Loucy (cell line): ENCODE data around the gene TACR3.
"Not testable (repeated sequence)": the region's sequence is repeated elsewhere in the genome, so short reads cannot be mapped to it uniquely, and the experiment has no call there.

ENCODE experiments used
- H2AFZ ChIP-seq: fragments of 200-600 bp; sonication (generic); 2 replicates; pipeline ENCODE4 v1.6.0; 2016; ENCODE audit warnings: antibody characterized with exemption, mild to moderate bottlenecking, low read length, moderate library complexity
- H3F3A ChIP-seq: fragments of 200-600 bp; 2 replicates; pipeline ENCODE4 v1.6.0; 2016; ENCODE audit warnings: antibody characterized with exemption, low read depth, mild to moderate bottlenecking
- H3K27me3 ChIP-seq: fragments of 200-600 bp; sonication (generic); 2 replicates; pipeline ENCODE4 v1.6.1; 2014; ENCODE audit warnings: low read length, mild to moderate bottlenecking; ENCODE audit not compliant: insufficient read depth, poor library complexity, severe bottlenecking
- H3K36me3 ChIP-seq: fragments of 200-600 bp; sonication (generic); 2 replicates; pipeline ENCODE4 v1.6.1; 2016; ENCODE audit warnings: low read length; ENCODE audit not compliant: insufficient read depth
- H3K4me1 ChIP-seq: fragments of 200-600 bp; sonication (generic); 2 replicates; pipeline ENCODE4 v1.5.1; 2014; ENCODE audit warnings: low read length, mild to moderate bottlenecking; ENCODE audit not compliant: insufficient read depth, poor library complexity, severe bottlenecking
- H3K4me2 ChIP-seq: fragments of 200-600 bp; sonication (generic); 2 replicates; pipeline ENCODE4 v1.6.0; 2014; ENCODE audit warnings: antibody characterized with exemption, low read length, low read depth, mild to moderate bottlenecking; ENCODE audit not compliant: poor library complexity, severe bottlenecking
- H3K4me3 ChIP-seq: fragments of 200-600 bp; sonication (generic); 2 replicates; pipeline ENCODE4 v1.5.1; 2014; ENCODE audit warnings: low read length, mild to moderate bottlenecking, mixed read lengths; ENCODE audit not compliant: poor library complexity, severe bottlenecking
- H3K79me2 ChIP-seq: fragments of 200-600 bp; sonication (generic); 2 replicates; pipeline ENCODE4 v1.6.1; 2014; ENCODE audit warnings: low read length; ENCODE audit not compliant: insufficient read depth
- H3K9ac ChIP-seq: fragments of 200-600 bp; sonication (generic); 2 replicates; pipeline ENCODE4 v1.6.0; 2014; ENCODE audit warnings: mild to moderate bottlenecking, low read depth, low read length, moderate library complexity; ENCODE audit not compliant: poor library complexity, severe bottlenecking
- H3K9me2 ChIP-seq: fragments of 200-600 bp; sonication (generic); replicated peaks from 2 replicates; pipeline ENCODE4 v1.6.1; 2016; ENCODE audit warnings: low read depth, low read length, mixed read lengths
- H3K9me3 ChIP-seq: fragments of 200-600 bp; sonication (generic); 2 replicates; pipeline ENCODE4 v1.6.1; 2014; ENCODE audit warnings: mild to moderate bottlenecking, antibody characterized with exemption, low read length, low read depth; ENCODE audit not compliant: insufficient read depth
- H4K20me1 ChIP-seq: fragments of 200-600 bp; sonication (generic); 2 replicates; pipeline ENCODE4 v1.6.0; 2014; ENCODE audit warnings: antibody characterized with exemption, low read length, mild to moderate bottlenecking; ENCODE audit not compliant: insufficient read depth, poor library complexity, severe bottlenecking
- EZH2phosphoT487 ChIP-seq: fragments of 200-600 bp; IDR thresholded peaks from 2 replicates; pipeline ENCODE4 v1.6.1; 2018; ENCODE audit warnings: antibody characterized with exemption, mild to moderate bottlenecking, moderate library complexity, borderline replicate concordance
- TF ChIP-seq, protein P1 (sequence below): fragments of 200-600 bp; sonication (generic); conservative IDR thresholded peaks from 2 replicates; pipeline ENCODE4 v1.5.1; 2014; ENCODE audit warnings: mild to moderate bottlenecking, antibody characterized with exemption, low read length

Gene TACR3

DNA sequence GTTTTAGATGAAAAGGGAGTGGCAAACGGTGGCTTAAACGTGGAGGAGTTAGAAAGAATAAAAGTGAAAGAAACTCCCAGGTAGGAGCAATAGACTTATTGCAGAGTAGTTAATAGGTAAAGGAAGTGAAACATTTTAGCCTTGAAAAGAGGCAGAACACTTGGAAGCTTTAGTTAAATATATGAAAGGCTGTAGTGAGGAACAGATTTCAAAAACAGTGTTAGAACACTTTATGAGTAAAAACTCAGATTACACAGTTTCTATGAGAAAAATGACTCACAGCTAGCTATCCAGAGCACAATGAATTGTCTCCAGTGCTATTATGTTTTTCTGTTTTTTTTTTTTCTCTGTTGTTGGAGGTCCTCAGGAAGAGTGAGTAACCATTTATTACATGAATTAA lies 45.8 kb downstream of the TACR3 start:
- Histone ChIP-seq H3K9me3 (no peaks in the 10 kb centered on the region), H3F3A (no peaks in the 10 kb centered on the region), H3K36me3 (no peaks in the 10 kb centered on the region), H3K27me3 (no peaks in the 10 kb centered on the region), H3K4me3 (no peak overlapping the region), H3K79me2 (no peaks in the 10 kb centered on the region), H3K9ac (no peak overlapping the region), H3K4me2 (no peak overlapping the region), H3K4me1 (no peaks in the 10 kb centered on the region), H2AFZ (no peak overlapping the region), H3K9me2 (no peaks in the 10 kb centered on the region), H4K20me1 (no peaks in the 10 kb centered on the region)
- no peak for TF ChIP-seq EZH2phosphoT487
- TF ChIP-seq, protein P1, sequence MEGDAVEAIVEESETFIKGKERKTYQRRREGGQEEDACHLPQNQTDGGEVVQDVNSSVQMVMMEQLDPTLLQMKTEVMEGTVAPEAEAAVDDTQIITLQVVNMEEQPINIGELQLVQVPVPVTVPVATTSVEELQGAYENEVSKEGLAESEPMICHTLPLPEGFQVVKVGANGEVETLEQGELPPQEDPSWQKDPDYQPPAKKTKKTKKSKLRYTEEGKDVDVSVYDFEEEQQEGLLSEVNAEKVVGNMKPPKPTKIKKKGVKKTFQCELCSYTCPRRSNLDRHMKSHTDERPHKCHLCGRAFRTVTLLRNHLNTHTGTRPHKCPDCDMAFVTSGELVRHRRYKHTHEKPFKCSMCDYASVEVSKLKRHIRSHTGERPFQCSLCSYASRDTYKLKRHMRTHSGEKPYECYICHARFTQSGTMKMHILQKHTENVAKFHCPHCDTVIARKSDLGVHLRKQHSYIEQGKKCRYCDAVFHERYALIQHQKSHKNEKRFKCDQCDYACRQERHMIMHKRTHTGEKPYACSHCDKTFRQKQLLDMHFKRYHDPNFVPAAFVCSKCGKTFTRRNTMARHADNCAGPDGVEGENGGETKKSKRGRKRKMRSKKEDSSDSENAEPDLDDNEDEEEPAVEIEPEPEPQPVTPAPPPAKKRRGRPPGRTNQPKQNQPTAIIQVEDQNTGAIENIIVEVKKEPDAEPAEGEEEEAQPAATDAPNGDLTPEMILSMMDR, result no peak

- H3K9me2 ChIP-seq, H3K36me3 ChIP-seq, H3K4me3 ChIP-seq, H3K9me3 ChIP-seq, H3K27me3 ChIP-seq, H3F3A ChIP-seq, H3K4me1 ChIP-seq, H2AFZ ChIP-seq, H4K20me1 ChIP-seq, H3K79me2 ChIP-seq, H3K4me2 ChIP-seq, H3K9ac ChIP-seq: not testable (repeated sequence)
Measured at GRCh38 chr4:103666764-103667163, 53.0 kb downstream of the TACR3 start.

DNA sequence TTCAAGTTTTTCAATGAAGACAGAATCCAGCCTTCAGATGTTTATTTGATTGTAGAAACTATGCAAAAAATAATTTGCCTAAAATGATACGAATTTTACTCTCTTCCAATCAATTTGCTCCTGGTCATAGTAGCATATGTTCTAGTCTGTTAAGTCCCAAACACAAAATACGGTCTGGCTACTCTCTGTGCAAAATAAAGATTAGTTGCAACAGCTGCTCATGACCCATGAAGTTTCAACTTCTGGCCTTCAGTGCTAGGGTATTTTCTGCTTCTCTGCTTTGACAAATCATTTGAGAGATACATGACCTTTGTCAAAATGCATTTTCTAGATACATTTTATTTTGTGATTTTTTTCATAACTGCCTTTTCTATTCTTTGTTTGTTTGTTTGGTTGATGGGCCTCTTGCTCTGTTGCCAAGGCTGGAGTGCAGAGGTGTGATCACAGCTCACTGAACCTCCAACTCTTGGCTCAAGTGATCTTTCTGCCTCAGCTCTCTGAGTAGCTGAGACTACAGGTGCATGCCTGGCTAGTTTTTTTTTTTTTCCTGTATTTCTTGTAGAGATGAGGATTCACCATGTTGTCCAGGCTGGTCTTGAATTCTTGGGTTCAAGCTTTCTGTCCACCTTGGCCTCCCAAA lies 55.2 kb downstream of the TACR3 start:
- Histone ChIP-seq H3K36me3 (no peaks in the 10 kb centered on the region), H3K9me2 (no peaks in the 10 kb centered on the region), H3K79me2 (no peaks in the 10 kb centered on the region), H3K9me3 (no peaks in the 10 kb centered on the region), H3K4me3 (no peak overlapping the region), H4K20me1 (no peaks in the 10 kb centered on the region), H3K27me3 (no peaks in the 10 kb centered on the region), H3K9ac (no peak overlapping the region), H2AFZ (no peak overlapping the region), H3K4me1 (no peaks in the 10 kb centered on the region), H3F3A (no peaks in the 10 kb centered on the region), H3K4me2 (no peak overlapping the region)
- no peak for TF ChIP-seq EZH2phosphoT487
- TF ChIP-seq, protein P1, result no peak

DNA sequence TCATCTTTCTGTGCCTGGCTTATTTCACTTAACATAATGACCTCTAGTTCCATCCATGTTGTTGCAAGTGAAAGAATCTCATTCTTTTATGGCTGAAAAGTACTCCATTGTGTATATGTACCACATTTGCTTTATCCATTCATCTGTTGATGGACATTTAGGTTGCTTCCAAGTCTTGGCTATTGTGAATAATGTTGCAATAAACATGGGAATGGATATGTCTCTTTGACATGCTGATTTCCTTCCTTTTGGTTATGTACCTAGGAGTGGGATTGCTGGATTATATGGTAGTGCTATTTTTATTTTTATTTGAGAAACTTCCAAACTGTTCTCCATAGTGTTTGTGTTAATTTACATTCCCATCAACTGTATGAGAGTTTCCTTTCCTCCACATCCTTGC lies 71.2 kb downstream of the TACR3 start:
- peaks cover 16% of the 10 kb centered on the region for H3K4me1 ChIP-seq
- H3K27me3 ChIP-seq, result no peaks in the 10 kb centered on the region
- H3K4me3 ChIP-seq, result no peak overlapping the region
- no peaks in the 10 kb centered on the region for H3K36me3 ChIP-seq
- no peaks in the 10 kb centered on the region for H3F3A ChIP-seq
- no peak overlapping the region for H3K9ac ChIP-seq
- no peak overlapping the region for H3K4me2 ChIP-seq
- no peak overlapping the region for H2AFZ ChIP-seq
- H3K79me2 ChIP-seq, result no peaks in the 10 kb centered on the region
- no peaks in the 10 kb centered on the region for H4K20me1 ChIP-seq
- H3K9me3 ChIP-seq, result no peaks in the 10 kb centered on the region
- no peak for TF ChIP-seq EZH2phosphoT487
- TF ChIP-seq, protein P1, result no peak
- no peaks in the 10 kb centered on the region for H3K9me2 ChIP-seq
